Kidney (tissue), 14 donors: Measurements from ENCODE around the gene GDF2. TPM values are rescaled to one million over a fixed set of nuclear protein-coding genes. Genes with fewer than 3 reads are reported as not detected.

Experiments
- DNase-seq, 5 donors: peaks; one replicate each; pipeline ENCODE4 v3.0.0-alpha.2; 2013 to 2020
- FAIRE-seq: peaks from 2 replicates; lab custom pipeline; 2012; peaks lifted over from hg19 to GRCh38; lab: Jason Lieb, UNC
- H3K27ac ChIP-seq, 2 donors: one replicate each; pipeline ENCODE4 v1.7.0; 2013; ENCODE audit warnings: low read depth in 2 of 2, low read length in 2 of 2, inconsistent platforms in 1 of 2
- H3K27me3 ChIP-seq: one replicate; pipeline ENCODE4 v1.7.1; 2013; ENCODE audit warnings: low read length, inconsistent platforms; ENCODE audit not compliant: control insufficient read depth, insufficient read depth
- H3K36me3 ChIP-seq, 3 donors: one replicate each; pipeline versions ENCODE4 v1.7.0 to v1.7.1; 2013; ENCODE audit warnings: low read length in 3 of 3, control low read depth in 1 of 3, inconsistent platforms in 1 of 3; ENCODE audit not compliant: insufficient read depth in 3 of 3, control insufficient read depth in 2 of 3
- H3K4me1 ChIP-seq, 3 donors: one replicate each; pipeline versions ENCODE4 v1.7.0 to v1.7.1; 2013; ENCODE audit warnings: low read length in 3 of 3, inconsistent platforms in 1 of 3, low read depth in 1 of 3; ENCODE audit not compliant: control insufficient read depth in 2 of 3, insufficient read depth in 2 of 3
- H3K4me3 ChIP-seq, 3 donors: one replicate each; pipeline versions ENCODE4 v1.7.0 to v1.8.1; 2013; ENCODE audit warnings: low read length in 3 of 3, control low read depth in 1 of 3, inconsistent platforms in 1 of 3
- H3K9ac ChIP-seq, 3 donors: one replicate each; pipeline versions ENCODE4 v1.7.0 to v1.7.1; 2013; ENCODE audit warnings: low read length in 3 of 3, control low read depth in 1 of 3, inconsistent platforms in 1 of 3
- H3K9me3 ChIP-seq, 3 donors: one replicate each; pipeline versions ENCODE4 v1.7.0 to v1.7.1; 2013; ENCODE audit warnings: low read length in 3 of 3, control low read depth in 1 of 3, inconsistent platforms in 1 of 3; ENCODE audit not compliant: control insufficient read depth in 2 of 3, insufficient read depth in 1 of 3
- intact Hi-C: fragments of 100-400 bp; cut with DNase I; formaldehyde crosslinking; loops from one replicate; pipeline ENCODE4 v1.11.1; 2022
- polyA plus RNA-seq: library from polyadenylated mRNA; stranded (reverse); fragments of 350-450 nt; fragmentation: Illumina TruSeq; extraction: RNeasy Lipid Tissue Mini Kit (QIAGEN cat#74804); gene quantifications from one replicate; pipeline ENCODE4 v1.2.3, GENCODE V29; 2014; ENCODE audit warnings: low read depth, low replicate concordance; ENCODE audit not compliant: insufficient read depth
- total RNA-seq: library from RNA; stranded (reverse); fragmentation: NEBNext Ultra II Directional; extraction: Animal tissue kit (Norgen Biotek cat#: 25700); gene quantifications from one replicate; pipeline ENCODE4 v1.2.1, GENCODE V29; 2021
- TF ChIP-seq, protein P1 (sequence below): IDR thresholded peaks from 3 replicates; pipeline ENCODE4 v1.5.1; 2012; ENCODE audit warnings: mild to moderate bottlenecking, moderate library complexity, borderline replicate concordance; ENCODE audit not compliant: insufficient read depth; ENCODE audit errors: extremely low read depth
- donor health status: control.
- donor health status: control.
- donor health status: control.
- donor health status: control.
- donor health status: control.
- donor health status: DM: yes; HTN: yes; CAD: no.
- donor health status: Normal renal cell carcinoma (clear cell type).

Gene GDF2
- total and polyA plus RNA-seq, 2 donors from 2014 or later: not detected

DNA sequence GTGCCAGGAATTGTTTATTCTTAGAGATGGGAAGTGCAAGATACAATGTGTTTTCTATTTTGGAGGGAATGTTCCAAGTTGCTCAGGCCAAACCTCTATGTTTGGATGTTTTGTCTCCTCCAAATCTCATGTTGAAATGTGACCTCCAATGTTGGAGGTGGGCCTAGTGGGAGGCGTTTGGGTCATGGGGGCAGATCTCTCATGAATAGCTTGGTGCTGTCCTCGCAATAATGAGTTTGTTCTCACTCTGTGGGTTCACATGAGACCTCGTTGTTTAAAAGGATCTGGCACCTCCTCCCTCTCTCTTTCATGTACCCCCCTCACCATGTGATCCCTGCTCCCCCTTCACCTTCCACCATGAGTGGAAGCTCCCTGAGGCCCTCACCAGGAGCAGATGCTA lies 30.6 kb upstream of the GDF2 start:
- no peak overlapping the region for H3K9ac ChIP-seq
- intact Hi-C loops: no loop called here

DNA sequence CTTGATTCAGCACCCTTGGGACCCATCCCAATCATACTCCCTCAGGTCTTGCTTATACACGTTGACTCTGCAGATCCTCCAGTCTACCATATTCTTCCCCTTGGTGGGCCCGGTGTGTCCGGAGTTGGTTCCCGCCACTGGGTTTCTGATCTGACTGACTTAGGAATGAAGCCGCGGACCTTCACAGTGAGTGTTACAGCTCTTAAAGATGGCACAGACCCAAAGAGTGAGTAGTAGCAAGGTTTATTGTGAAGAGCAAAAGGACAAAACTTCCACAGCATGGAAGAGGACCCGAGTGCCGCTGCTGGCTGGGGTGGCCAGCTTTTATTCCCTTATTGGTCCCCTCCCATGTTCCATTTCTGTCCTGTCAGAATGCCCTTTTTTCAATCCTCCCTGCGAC lies 28.2 kb upstream of the GDF2 start:
- intact Hi-C loops: no loop called here
- Histone ChIP-seq H3K4me1 (no peaks in the 10 kb centered on the region), H3K9ac (no peak overlapping the region), H3K9me3 (no peaks in the 10 kb centered on the region), H3K4me3 (no peak overlapping the region), H3K36me3 (no peaks in the 10 kb centered on the region), H3K27ac (no peak overlapping the region), H3K27me3 (no peaks in the 10 kb centered on the region)
- FAIRE-seq (no peak), DNase-seq (peak in 1 of 5 donors; percentile 24)
- TF ChIP-seq, protein P1, sequence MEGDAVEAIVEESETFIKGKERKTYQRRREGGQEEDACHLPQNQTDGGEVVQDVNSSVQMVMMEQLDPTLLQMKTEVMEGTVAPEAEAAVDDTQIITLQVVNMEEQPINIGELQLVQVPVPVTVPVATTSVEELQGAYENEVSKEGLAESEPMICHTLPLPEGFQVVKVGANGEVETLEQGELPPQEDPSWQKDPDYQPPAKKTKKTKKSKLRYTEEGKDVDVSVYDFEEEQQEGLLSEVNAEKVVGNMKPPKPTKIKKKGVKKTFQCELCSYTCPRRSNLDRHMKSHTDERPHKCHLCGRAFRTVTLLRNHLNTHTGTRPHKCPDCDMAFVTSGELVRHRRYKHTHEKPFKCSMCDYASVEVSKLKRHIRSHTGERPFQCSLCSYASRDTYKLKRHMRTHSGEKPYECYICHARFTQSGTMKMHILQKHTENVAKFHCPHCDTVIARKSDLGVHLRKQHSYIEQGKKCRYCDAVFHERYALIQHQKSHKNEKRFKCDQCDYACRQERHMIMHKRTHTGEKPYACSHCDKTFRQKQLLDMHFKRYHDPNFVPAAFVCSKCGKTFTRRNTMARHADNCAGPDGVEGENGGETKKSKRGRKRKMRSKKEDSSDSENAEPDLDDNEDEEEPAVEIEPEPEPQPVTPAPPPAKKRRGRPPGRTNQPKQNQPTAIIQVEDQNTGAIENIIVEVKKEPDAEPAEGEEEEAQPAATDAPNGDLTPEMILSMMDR: no peak

More for the DNA sequence above, 30.6 kb upstream of the GDF2 start:
- Histone ChIP-seq H3K9me3 (no peaks in the 10 kb centered on the region), H3K27me3 (no peaks in the 10 kb centered on the region), H3K4me1 (no peaks in the 10 kb centered on the region), H3K4me3 (no peak overlapping the region), H3K27ac (no peak overlapping the region), H3K36me3 (no peaks in the 10 kb centered on the region)
- DNase-seq (no peak), FAIRE-seq (no peak)
- TF ChIP-seq, protein P1: no peak

DNA sequence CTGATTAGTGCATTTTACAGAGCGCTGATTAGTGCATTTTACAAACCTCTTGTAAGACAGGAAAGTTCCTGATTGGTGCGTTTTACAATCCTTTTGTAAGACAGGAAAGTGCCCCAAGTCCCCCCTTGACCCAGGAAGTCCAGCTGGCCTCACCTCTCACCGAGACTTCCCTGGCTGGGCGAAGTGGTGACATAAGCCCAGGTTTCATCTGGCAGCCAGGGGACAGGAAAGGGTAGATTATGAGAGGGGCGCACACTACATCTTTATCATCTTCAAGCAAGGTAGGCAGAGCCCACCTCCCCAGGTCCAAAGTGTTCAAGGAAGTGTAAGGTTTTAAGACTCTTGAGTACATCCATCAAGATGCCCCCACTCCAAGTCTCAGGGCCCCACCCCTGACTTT lies 27.8 kb upstream of the GDF2 start:
- intact Hi-C loops: no loop called here
- Histone ChIP-seq H3K4me1 (no peaks in the 10 kb centered on the region), H3K27me3 (no peaks in the 10 kb centered on the region), H3K9ac (no peak overlapping the region), H3K4me3 (no peak overlapping the region), H3K9me3 (no peaks in the 10 kb centered on the region), H3K36me3 (no peaks in the 10 kb centered on the region), H3K27ac (no peak overlapping the region)
- TF ChIP-seq, protein P1: no peak
- FAIRE-seq (no peak), DNase-seq (no peak)

DNA sequence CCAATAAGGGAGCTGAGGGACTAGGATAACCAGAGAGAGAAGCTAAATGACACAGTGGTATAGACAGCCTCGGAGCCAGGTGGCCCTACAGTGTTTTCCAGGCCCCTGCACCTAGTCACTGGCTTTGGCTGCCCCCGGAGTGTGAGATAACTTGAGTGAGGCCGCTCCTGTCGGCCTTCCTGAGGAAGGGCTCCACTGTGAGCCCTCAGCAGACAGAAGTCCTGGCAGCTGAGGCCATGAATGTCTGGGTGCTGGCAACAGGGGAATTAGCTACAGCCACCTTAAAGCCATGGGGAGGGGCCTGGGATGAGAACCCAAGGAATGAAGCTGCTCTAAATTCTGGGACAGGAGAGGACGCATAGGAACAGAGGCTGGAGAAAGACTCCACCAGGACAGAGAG lies 26.8 kb upstream of the GDF2 start:
- Histone ChIP-seq H3K36me3 (no peaks in the 10 kb centered on the region), H3K4me1 (no peaks in the 10 kb centered on the region), H3K4me3 (no peak overlapping the region), H3K27ac (no peak overlapping the region), H3K27me3 (no peaks in the 10 kb centered on the region), H3K9me3 (no peaks in the 10 kb centered on the region), H3K9ac (no peak overlapping the region)
- intact Hi-C loops: no loop called here
- DNase-seq (no peak), FAIRE-seq (no peak)
- TF ChIP-seq, protein P1: no peak
